Activated CD8-positive, alpha-beta memory T cell treated with anti-CD3 and anti-CD28 coated beads for 24 hours (primary cell): Measurements from ENCODE around the gene OMA1.
"Not testable (repeated sequence)": the region's sequence is repeated elsewhere in the genome, so short reads cannot be mapped to it uniquely, and the experiment has no call there.

Experiments used
- DNase-seq: peaks from one replicate; pipeline ENCODE4 v3.0.0-alpha.2; 2020

The OMA1 gene

GRCh38 chr1:58573705-58574591 lies 27.4 kb upstream of the OMA1 start:
- DNase-seq, result no peak

DNA sequence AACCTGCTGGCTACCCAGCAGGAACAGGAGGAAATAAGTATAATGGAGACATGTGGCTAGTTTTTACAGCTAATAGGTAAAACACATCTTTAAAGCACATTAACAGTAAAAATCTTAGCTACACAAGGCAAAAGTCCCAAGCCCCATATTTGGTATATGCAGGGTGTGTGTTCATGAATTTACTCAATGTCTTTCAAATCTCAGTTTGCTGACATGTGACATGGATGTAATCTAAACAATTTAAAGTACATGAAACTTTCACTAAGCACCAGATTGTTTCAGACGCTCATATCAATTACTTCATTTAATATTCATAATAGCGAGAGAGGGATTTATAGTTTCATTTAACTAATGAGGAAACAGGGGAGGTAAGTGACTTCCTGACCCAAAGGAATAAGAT lies 26.6 kb upstream of the OMA1 start:
- no peak for DNase-seq

DNA sequence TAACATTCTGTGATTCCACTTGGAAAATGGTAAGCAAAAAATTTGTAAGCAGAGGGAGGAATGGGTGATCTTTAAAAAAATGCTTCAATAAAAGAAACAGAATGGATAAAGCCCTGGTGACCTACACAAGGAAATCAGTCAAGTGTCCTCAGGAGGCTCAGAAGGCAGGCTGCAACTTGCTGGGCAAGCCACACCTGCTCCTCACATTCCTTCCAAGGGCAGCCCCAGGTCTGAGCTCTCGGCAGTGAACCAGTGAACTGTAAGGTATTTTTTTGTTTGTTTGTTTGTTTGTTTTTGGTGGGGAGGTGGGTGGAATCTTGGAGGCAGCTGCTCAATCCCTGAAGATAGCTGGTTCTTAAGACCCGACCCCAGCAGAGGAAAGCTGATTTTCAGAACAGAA lies 26.2 kb upstream of the OMA1 start:
- no peak for DNase-seq

GRCh38 chr1:58571616-58572015 lies 25.1 kb upstream of the OMA1 start:
- DNase-seq, result no peak

- no peak for DNase-seq
These were observed 24.3 kb upstream of the OMA1 start for GRCh38 chr1:58570817-58571216.

DNA sequence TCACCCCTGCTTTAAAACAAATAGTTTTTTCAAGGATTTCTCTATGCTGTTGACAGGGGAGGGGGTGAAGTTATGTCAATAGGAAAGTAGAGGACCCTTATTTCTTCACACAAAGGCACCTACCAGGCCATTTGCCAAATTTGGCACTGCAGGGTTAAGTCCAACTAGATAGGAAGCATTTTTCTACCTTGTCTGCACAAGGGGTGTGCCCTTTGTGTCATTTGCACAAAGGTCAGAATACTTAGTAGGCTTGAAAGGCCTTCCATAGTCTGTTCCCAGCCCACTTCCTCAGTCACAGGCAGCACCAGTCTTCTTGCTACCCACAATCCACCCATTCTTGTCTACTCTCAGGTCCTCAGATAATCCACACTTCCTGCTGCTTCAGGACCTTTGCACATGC lies 23.6 kb upstream of the OMA1 start:
- DNase-seq, result no peak

DNA sequence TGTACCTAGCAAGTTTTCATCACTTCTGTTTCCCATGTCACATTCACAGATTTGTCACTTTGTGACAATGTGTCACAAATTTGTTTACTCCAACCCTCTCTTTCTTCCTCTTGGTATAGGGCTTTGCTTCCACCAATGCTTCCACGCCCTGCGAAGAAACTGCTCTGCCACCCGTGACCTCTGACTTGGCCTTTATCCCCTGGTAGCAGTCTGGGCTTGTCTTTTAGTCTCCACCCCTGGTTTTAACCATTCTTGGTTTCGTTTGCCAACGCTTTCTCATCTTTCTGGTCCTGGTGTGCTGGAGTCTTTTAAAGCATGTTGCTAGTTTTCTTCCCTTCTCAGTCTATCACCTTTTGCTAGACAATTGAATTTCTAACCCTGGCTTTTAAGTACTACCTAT lies 22.4 kb upstream of the OMA1 start:
- DNase-seq, result no peak

- no peak for DNase-seq
These were observed 21.8 kb upstream of the OMA1 start for GRCh38 chr1:58568271-58568860.

GRCh38 chr1:58566339-58566738 lies 19.8 kb upstream of the OMA1 start:
- no peak for DNase-seq

- not testable (repeated sequence) for DNase-seq
These were observed 17.2 kb upstream of the OMA1 start for GRCh38 chr1:58563715-58564114.

DNA sequence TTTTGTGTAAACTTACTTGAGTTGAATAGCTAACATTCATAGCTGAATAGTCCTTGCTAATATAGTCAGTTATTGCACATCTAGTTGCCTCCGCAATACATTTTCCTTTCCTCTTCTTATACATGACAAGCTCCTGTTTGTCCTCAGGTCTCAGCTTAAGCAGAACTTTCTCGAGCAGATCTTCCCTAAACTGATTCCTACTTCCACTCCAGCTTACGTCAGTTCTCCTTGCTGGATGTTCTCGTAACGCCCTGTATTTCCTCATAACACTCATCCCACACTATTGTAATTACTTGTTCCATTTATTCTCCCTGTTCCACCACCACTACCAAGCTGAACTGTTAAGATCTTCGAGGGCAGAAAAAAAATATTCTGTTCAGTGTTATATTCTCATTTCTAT lies 15.1 kb upstream of the OMA1 start:
- DNase-seq, result no peak

DNA sequence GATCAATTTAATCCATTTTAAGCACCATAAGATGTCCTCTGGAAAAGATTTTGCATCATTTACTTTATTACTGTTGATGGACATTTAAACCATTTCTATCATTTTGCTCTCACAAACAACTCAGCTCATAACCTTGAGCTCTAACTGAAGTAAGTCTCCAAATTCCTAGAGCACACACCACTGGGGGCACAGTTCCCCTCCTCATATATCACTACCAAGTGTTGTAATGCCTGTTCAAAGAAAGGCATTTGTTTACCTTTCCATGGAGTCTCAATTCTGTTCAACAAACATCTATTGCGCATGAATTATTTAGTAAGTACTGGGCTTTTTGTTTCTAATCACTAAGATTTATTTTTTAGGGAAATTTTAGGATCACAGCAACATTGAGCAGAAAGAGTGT lies 8.9 kb upstream of the OMA1 start:
- no peak for DNase-seq

DNA sequence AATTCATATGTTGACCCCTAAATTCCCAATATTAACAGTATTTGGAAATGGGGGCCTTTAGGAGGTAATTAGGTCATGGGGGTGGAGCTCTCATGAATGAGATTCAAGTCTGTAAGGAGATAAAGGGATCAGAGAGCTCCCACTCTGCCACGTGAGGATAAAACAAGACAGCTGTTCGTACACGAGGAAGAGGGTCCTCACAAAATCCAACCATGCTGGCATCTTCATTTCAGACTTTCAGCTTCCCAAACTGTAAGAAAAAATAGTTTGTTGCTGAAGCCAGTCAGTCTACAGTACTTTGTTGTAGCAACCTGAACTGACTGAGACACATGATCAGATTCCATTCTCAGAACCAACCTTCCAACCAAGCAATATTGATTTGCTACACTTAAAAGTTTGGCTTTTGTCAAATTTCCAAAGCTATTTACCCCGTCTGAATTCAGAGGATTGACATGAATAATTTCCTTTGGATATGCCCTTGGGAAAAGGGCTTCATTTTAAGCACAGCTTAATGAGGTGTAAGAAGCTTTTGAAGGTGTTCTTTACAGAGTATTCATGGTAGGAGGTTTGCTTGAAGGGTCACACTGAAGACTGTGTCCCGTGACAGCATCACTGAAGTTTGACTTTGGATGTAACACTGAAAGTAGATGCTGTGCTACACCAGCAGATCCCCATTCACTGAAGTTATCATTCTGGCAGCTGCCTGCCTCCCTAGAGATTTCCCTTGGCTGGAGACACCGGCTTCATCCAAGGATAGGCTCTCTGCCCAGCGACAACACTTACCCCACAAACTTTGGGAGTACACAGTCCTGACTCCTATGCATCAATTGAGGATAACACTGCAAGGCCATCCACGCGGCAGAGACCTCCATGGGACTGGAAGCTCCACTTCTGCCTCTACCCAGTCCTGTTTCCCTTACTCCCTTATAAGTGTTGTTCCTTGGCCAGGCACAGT lies 4.9 kb upstream of the OMA1 start:
- DNase-seq, result no peak

GRCh38 chr1:58549291-58549690 lies 2.8 kb upstream of the OMA1 start:
- DNase-seq, result not testable (repeated sequence)

DNA sequence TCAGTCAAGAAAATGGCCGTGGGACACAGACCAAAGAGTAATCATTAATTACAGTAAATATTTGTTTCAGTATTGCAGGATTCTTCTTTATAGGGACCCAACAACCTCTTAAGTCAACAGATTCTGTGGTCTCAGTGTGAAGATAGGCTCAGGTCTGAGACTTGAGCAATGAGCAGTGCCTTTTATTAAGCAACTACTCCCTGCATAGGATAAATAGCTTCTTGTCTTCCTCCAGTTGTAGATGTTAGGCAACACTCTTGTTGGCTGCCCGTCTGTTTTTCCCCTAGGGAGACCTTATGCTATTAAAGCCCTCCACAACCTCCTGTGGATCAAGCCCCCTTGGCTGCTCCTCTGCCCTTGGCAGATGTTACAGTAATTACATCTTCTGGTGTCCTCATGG lies 1.8 kb upstream of the OMA1 start:
- DNase-seq, result no peak

DNA sequence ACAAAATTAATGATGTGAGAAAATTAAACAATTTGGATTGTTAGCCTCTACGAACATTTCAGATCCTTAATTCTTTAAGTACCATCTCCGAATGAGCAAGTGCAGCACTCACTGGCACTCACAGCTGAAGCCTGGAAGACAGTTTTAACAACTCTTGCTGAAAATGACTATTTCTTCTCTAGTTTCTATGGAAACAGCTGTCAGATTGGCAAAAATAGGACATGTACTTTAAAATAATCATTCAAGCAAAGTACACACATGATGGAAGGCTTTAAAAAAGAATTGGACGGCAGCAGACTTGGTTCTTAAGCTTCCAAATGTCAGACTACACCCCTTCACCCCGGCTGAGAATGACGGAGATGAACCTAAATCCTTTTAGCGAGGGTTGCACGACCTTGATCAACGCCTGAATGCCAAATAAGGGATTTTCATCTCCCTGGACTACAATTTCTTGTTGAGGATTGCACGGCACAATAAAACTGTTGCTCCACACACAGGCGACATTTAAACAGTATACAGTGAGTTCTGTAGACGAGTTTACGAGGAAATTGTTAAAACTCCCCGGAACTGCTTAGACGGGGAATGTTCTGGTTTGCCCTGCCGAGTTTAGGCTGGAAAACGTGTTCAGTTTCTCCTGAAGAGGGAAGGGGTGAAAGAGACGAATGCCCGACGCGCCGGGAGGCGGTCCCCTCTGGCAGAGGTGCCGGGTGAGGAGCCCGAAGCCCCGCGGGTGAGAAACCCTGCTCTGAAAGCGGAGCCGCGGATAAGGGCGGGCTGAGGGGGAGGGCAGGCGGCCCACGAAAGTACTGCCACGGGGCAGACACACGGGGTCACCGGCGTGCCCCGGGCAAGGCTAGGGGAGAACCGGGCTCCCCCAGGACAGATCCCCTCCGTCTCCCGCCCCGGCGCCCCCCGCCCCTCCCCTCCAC lies 671 bp downstream of the OMA1 start:
- DNase-seq, result peak; percentile 90

GRCh38 chr1:58543260-58543659 lies 3.3 kb downstream of the OMA1 start:
- DNase-seq, result no peak

DNA sequence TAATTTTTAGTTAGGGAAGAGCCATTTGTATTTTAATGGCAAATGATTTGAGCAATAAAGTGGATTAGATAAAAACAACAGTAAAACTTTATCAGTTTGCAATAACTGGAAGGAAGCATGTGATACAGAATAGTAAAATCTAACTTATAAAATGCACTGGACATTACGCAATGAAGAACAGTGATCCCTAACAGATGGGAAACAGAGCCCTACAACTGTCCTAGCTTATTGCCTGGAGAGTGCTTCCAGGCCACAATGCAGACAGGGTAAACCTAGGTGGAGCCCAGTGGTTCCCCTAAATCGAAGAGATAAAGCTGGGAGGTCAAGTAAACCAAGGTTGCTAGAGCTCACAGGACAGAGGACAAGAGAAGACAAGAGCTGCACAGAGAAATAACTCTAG lies 7.0 kb downstream of the OMA1 start:
- DNase-seq, result no peak

- DNase-seq, result no peak
These were observed 7.7 kb downstream of the OMA1 start for GRCh38 chr1:58538821-58539220.

DNA sequence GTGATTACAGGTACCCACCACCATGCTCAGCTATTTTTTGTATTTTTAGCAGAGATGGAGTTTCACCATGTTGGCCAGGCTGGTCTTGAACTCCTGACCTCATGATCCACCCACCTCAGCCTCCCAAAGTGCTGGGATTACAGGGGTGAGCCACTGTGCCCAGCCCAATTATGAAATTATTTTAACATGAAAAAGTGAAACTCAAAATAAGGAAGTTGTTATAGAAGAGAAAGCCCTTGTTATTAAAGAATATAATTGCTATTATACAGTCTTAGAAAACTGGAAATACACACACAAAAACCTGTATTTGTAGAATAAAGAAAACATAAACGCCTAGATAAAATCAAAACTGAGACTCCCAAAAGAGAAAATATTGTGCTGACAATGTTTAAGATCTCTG lies 14.7 kb downstream of the OMA1 start:
- not testable (repeated sequence) for DNase-seq

DNA sequence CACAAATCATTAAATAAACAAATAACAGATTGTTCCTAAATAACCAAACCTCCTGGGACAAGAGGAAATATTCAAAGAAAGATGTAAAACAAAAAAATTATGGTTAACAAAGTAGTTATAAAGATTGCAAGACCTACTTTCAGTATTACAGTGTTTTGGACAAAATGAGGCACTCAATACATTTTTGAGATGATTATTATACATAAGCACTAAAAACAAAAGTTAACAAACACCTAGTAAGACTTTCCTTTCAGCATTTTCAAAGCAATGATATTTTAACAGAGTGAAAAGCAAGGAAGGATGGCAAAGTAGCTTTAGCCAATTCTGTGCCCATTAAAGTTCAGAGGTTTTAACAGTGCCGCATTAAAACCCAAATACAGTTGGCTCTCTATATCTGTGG lies 17.2 kb downstream of the OMA1 start:
- DNase-seq, result no peak

- no peak for DNase-seq
These were observed 18.0 kb downstream of the OMA1 start for GRCh38 chr1:58528518-58528917.
